A204.1 (cell line): Measurements from ENCODE around the gene HDAC6.
A peak's percentile ranks its signal among the peaks of the same experiment; 100 is the strongest.

Experiments used
- FAIRE-seq: peaks from 2 replicates; lab custom pipeline; 2012; peaks lifted over from hg19 to GRCh38; lab: Jason Lieb, UNC

HDAC6 gene

GRCh38 chrX:48801280-48802088, at the start of gene HDAC6:
Gene HDAC6, plus strand, starts transcription at chrX:48802067. Its CDS starts 626 bp downstream, at chrX:48802693.
- peak; percentile 89 for FAIRE-seq

DNA sequence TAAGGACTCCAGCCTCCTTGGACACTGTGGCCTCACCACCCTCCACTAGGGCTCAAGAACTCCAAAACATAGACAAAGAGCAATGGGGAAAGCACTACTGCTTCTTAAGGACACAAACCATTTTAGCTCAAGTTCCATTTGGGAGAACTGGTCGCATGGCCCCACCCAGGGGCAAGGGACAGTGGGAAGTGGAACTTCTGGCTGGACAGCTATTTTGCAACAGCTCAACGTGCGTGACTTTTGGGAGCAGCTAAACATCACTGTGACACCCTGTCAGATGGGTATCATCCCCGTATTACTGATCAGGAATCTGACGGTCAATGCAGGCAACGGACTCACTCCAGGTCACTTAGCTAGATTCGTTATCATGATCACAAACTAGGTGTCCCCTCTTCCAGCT, 49.4 kb upstream of the HDAC6 start:
- no peak for FAIRE-seq

GRCh38 chrX:48753708-48754228, 48.1 kb upstream of the HDAC6 start:
- FAIRE-seq = no peak

DNA sequence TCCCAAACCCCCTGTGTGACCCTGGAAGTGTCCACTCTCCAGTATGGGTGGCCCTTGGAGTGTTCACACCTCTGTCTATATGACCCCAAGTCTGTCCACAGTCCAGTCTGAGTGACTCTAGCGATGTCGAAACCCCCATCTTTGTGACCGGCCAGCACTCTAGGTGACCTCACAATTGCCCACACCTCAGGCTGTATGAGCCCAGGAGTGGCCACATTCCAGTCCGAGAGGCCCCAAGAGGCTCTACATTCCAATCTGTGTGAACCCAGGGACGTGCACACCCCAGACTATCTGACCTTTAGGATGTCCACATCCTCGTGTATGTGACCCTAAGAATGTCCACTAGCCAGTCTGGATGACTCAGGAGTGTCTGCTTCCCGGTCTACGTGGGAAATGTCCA, 47.6 kb upstream of the HDAC6 start:
- FAIRE-seq = no peak

- FAIRE-seq = no peak
Observed at GRCh38 chrX:48761674-48762471, 40.0 kb upstream of the HDAC6 start, which contains the start of gene GLOD5. Gene GLOD5, plus strand, starts transcription at chrX:48761747. Its CDS starts 44 bp downstream, at chrX:48761791.

- FAIRE-seq = no peak
Observed at GRCh38 chrX:48769230-48769629, 32.6 kb upstream of the HDAC6 start.

GRCh38 chrX:48770296-48770695, 31.6 kb upstream of the HDAC6 start:
- FAIRE-seq = no peak

- no peak for FAIRE-seq
Observed at GRCh38 chrX:48772602-48773001, 29.3 kb upstream of the HDAC6 start.

DNA sequence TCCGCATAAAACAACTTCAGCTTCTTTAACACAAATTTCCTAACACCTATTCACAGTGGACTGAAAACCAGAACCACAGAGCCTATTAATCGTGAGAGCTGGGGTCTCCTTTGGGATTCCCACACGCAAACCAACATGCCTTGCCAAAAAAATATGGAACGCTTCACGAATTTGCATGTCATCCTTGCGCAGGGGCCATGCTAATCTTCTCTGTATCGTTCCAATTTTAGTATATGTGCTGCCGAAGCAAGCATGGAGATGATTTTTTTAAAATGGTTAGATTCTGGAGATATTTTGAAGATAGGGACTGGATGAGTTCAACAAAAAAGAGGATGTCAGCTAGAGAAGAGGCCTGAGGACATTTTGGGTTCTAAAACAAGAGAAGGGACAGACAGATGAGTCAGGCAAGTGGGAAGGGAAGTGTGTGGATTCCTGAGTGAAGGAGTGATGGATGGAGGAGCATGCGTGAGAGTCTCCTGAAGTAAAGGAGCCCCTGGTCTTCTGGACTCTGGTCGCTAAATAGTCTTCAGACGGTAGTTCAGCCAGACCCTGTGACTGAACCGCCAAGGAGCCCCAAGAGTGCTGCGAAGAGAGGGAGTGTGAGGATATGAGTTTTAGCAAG, 24.9 kb upstream of the HDAC6 start:
- no peak for FAIRE-seq

DNA sequence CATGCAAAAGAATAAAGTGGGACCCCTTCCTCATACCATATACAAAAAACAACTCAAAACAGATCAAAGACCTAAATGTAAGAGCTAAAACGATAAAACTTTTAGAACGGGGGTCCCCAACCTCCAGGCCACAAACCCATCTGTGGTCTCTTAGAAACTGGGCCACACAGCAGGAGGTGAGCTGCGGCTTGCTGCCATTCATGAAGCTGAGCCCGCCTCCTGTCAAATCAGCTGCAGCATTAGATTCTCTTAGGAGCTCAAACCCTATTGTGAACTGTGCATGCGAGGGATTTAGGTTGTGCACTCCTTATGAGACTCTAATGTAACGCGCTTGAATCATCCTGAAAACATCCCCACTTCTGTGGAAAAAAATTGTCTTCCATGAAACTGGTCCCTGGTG, 22.5 kb upstream of the HDAC6 start:
- FAIRE-seq = no peak

GRCh38 chrX:48781705-48782104, 20.2 kb upstream of the HDAC6 start:
- no peak for FAIRE-seq

- no peak for FAIRE-seq
Observed at GRCh38 chrX:48782216-48782615, 19.7 kb upstream of the HDAC6 start.

DNA sequence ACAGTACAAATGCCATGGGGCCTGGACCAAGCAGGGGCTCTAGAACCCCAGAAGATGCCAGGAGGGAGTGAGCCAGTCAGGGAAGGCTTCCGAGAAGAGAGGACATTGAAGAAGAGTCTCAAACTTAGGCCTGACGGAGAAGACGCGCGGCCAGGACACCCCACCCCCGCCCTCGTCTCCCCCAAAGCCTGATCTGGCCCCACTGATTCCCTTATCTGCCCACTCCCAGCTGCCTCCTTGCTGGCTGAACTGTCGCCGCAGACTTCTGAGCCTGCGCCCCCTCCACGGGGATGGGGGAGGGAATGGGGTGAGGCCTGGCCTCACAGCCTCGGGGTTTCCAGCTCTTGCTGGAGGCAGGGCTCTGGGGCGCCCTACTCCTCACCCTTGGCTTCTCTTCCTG, 19.1 kb upstream of the HDAC6 start:
- FAIRE-seq = no peak

DNA sequence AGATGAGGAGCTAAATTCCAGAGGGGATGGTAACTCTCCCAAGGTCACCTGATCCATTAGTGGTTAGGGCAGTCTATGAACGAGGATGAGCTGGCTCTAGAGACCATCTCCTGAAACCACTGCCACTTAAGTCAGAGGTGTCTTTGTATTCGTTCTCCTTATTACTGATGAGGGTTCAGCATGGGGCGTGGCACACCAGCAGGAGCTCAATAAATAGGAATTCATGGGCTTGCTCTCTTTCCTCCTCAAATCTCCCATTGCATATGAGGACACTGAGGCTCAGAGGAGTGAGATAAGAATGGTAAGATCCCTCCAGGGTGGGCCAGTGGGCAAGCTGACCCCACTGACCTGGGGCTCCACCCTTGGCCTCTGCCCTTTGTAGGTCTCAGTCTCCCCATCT, 17.1 kb upstream of the HDAC6 start:
- no peak for FAIRE-seq

DNA sequence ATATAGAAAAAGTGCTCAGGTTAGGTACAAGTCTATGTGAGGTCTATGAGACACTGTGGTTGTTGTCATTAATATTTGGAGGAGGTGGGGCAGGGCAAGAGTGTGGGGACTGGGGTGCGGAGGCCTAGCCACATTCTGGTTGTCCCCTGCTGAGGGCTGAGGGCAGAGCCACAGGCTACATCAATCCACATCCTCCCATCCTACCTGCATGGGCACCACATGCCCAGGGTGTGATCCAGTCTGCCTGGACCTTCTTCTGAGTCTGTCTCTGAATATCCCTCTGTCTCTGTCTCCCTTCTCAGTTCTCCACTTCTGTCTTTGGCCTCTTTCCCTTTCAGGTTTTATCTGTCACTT, 16.7 kb upstream of the HDAC6 start:
- no peak for FAIRE-seq

- no peak for FAIRE-seq
Observed at GRCh38 chrX:48785540-48786214, 16.2 kb upstream of the HDAC6 start.

GRCh38 chrX:48786341-48786800, 15.5 kb upstream of the HDAC6 start, which contains the start of gene GATA1:
Gene GATA1, plus strand, starts transcription at chrX:48786590. Its CDS starts 4,520 bp downstream, at chrX:48791110.
- FAIRE-seq = no peak

GRCh38 chrX:48786825-48787504, 14.9 kb upstream of the HDAC6 start:
- no peak for FAIRE-seq

GRCh38 chrX:48787505-48788443, 14.1 kb upstream of the HDAC6 start:
- FAIRE-seq = no peak
